ENCODE measurements around the gene CNOT4. TPM values are rescaled to one million over a fixed set of nuclear protein-coding genes. Genes with fewer than 3 reads are reported as not detected.

The CNOT4 gene
- total and polyA plus RNA-seq, 2 of the 4 experiments (the other 2 are of a cell fraction), result 7.0 to 8.1 TPM

GRCh38 chr7:135353832-135354231 is 156.1 kb downstream of the CNOT4 start:
- no peak overlapping the region for H4K8ac ChIP-seq (ENCODE audit: low read depth in 2 of 2, low read length in 2 of 2)
- H2AK9ac ChIP-seq (replicated peaks; ENCODE audit: low read depth, low read length, poor library complexity), result no peak overlapping the region
- CTCF ChIA-PET, result no interaction called here
- no peaks in the 10 kb centered on the region for H3K9me1 ChIP-seq (ENCODE audit: insufficient read depth, low read length)
- no peak overlapping the region for H3K56ac ChIP-seq (ENCODE audit: extremely low read depth, insufficient read depth, low read length)
- intact Hi-C loops (cut with micrococcal nuclease), result no loop called here
- no peak overlapping the region for H4K5ac ChIP-seq (ENCODE audit: low read depth, low read length)
- H3K27ac ChIP-seq (ENCODE audit: insufficient read depth, low read length), result no peak overlapping the region
- H3K18ac ChIP-seq (ENCODE audit: low read depth, low read length), result no peak overlapping the region
- no peaks in the 10 kb centered on the region for H3K9me3 ChIP-seq (ENCODE audit: control insufficient read depth, insufficient read depth, low read length)
- no peak overlapping the region for H3K9ac ChIP-seq (ENCODE audit: low read depth, low read length)
- no peak overlapping the region for H3K23ac ChIP-seq (ENCODE audit: low read depth, low read length)
- no peak overlapping the region for H4K91ac ChIP-seq (ENCODE audit: insufficient read depth, low read depth, low read length)
- H3K4me2 ChIP-seq (ENCODE audit: low read depth, low read length), result no peak overlapping the region
- no peak overlapping the region for H2BK120ac ChIP-seq (ENCODE audit: low read depth, low read length)
- ATAC-seq (ENCODE audit: low read depth) (no peak), DNase-seq (no peak)
- POLR2A ChIA-PET (ENCODE audit: unreplicated experiment), result no interaction called here
- WGBS, 2 experiments (ENCODE audit: extremely low coverage in 2 of 2, insufficient read length in 1 of 2), result 73% methylated on average over 1 of the region's 3 CpGs; no CpG with 5 or more reads in 1 of the 2 experiments
- TF ChIP-seq RCOR1 (IDR thresholded peaks at IDR 0.05; ENCODE audit: insufficient replicate concordance, low read length) (no peak), USF2 (IDR thresholded peaks at IDR 0.05; ENCODE audit: low read depth, low read length) (no peak), MXI1 (IDR thresholded peaks at IDR 0.05; ENCODE audit: borderline replicate concordance, low read depth, low read length) (no peak), MAZ (IDR thresholded peaks at IDR 0.05; ENCODE audit: borderline replicate concordance, low read depth, low read length) (no peak), ELK1 (IDR thresholded peaks at IDR 0.05; ENCODE audit: borderline replicate concordance, low read depth, low read length) (no peak), CEBPB (IDR thresholded peaks at IDR 0.05; ENCODE audit: low read depth, low read length) (no peak), CTCF (conservative IDR thresholded peaks at IDR 0.05; ENCODE audit: low read depth, low read length) (no peak)
- H2AK5ac ChIP-seq (ENCODE audit: low read depth, low read length), result no peak overlapping the region
- no peak overlapping the region for H2AFZ ChIP-seq (replicated peaks; ENCODE audit: low read length, poor library complexity)
- no peaks in the 10 kb centered on the region for H3K4me1 ChIP-seq (ENCODE audit: control insufficient read depth, insufficient read depth, low read length)
- no peak overlapping the region for H2BK5ac ChIP-seq (ENCODE audit: low read depth, low read length, poor library complexity, severe bottlenecking)
- no peak overlapping the region for H3K14ac ChIP-seq (replicated peaks; ENCODE audit: low read depth, low read length)
- no peaks in the 10 kb centered on the region for H3K27me3 ChIP-seq (ENCODE audit: control insufficient read depth, insufficient read depth, low read length)
- H2BK15ac ChIP-seq (ENCODE audit: low read depth, low read length), result no peak overlapping the region
- no peak overlapping the region for H3K4ac ChIP-seq (ENCODE audit: low read depth, low read length)
- in situ Hi-C loops (cut with MboI; ENCODE audit: low sequenced_read_pairs), result no loop called here
- dilution Hi-C loops (cut with HindIII; ENCODE audit: low sequenced_read_pairs, unreplicated experiment), result no loop called here
- BruUV-seq (replicated peaks), result no TSS peak
- no peak overlapping the region for H3K4me3 ChIP-seq (ENCODE audit: insufficient read depth, low read depth, low read length)
- no peaks in the 10 kb centered on the region for H4K20me1 ChIP-seq (ENCODE audit: insufficient read depth, low read length)
- no peak overlapping the region for H2BK20ac ChIP-seq (ENCODE audit: low read depth, low read length)
- H3K79me1 ChIP-seq (ENCODE audit: low read depth in 1 of 2, low read length in 2 of 2), result no peaks in the 10 kb centered on the region
- H3K36me3 ChIP-seq (ENCODE audit: control insufficient read depth, insufficient read depth, low read length), result no peaks in the 10 kb centered on the region

Data from IMR-90 (cell line).